Measurements from ENCODE around the gene USP47. TPM values are rescaled to one million over a fixed set of nuclear protein-coding genes. Genes with fewer than 3 reads are reported as not detected.

The USP47 gene
- total RNA-seq, 3 donors from 2014 or later (not counting 1 experiment from before 2014, with no cell fraction given) = 102 to 108 (median 107) TPM

- no peaks in the 10 kb centered on the region for H3K9me3 Mint-ChIP-seq
- no peak overlapping the region for H3K4me3 ChIP-seq (ENCODE audit: low read length)
- intact Hi-C loops (cut with micrococcal nuclease) = no loop called here
- TF ChIP-seq, protein P1, sequence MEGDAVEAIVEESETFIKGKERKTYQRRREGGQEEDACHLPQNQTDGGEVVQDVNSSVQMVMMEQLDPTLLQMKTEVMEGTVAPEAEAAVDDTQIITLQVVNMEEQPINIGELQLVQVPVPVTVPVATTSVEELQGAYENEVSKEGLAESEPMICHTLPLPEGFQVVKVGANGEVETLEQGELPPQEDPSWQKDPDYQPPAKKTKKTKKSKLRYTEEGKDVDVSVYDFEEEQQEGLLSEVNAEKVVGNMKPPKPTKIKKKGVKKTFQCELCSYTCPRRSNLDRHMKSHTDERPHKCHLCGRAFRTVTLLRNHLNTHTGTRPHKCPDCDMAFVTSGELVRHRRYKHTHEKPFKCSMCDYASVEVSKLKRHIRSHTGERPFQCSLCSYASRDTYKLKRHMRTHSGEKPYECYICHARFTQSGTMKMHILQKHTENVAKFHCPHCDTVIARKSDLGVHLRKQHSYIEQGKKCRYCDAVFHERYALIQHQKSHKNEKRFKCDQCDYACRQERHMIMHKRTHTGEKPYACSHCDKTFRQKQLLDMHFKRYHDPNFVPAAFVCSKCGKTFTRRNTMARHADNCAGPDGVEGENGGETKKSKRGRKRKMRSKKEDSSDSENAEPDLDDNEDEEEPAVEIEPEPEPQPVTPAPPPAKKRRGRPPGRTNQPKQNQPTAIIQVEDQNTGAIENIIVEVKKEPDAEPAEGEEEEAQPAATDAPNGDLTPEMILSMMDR (IDR thresholded peaks at IDR 0.05) = no peak
- peaks cover 11% of the 10 kb centered on the region for H3K4me1 ChIP-seq (ENCODE audit: control insufficient read depth, insufficient read depth, low read length)
- no peaks in the 10 kb centered on the region for H3K27me3 ChIP-seq (ENCODE audit: control insufficient read depth, insufficient read depth, low read length)
- H3K36me3 ChIP-seq (ENCODE audit: control insufficient read depth, insufficient read depth, low read length) = no peaks in the 10 kb centered on the region
- H3K4me3 Mint-ChIP-seq = no peak overlapping the region
- peaks cover 48 to 72% of the 10 kb centered on the region in 2 donors for H3K4me1 Mint-ChIP-seq
- DNase-seq (no peak), ATAC-seq (no peak)
- no peaks in the 10 kb centered on the region for H3K36me3 Mint-ChIP-seq
- no peak overlapping the region for H3K27ac ChIP-seq (ENCODE audit: low read length)
- H3K9me3 ChIP-seq (ENCODE audit: control insufficient read depth, insufficient read depth, low read length) = no peaks in the 10 kb centered on the region
- WGBS (ENCODE audit: insufficient coverage) = 94% methylated on average over 3 of the region's 3 CpGs
- no peaks in the 10 kb centered on the region for H3K27me3 Mint-ChIP-seq (ENCODE audit: low read depth in 2 of 2)
- H3K27ac Mint-ChIP-seq = peak overlapping the region; percentile 67 to 69
These were observed 8.9 kb downstream of the USP47 start for GRCh38 chr11:11850668-11851067.

DNA sequence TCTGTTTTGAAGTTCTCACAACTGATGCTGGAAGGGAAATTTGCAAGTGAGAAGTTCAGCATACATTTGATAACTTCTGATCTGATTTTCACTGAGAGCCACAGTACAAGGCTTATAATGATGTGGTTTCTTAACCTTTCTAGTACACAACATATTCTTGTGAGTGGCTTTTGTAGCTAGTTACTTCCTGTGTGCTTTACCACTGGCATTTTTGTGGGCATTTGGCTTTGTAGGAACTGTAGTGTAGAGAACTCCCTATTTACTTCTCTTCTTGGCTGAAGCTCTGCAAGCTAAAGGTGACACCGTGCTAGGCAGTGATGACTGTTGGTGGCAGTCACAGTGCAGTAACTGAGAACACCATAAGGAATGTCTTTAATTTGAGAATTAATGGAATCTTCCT, 14.9 kb downstream of the USP47 start:
- intact Hi-C loops (cut with micrococcal nuclease) = no loop called here
- H3K4me1 Mint-ChIP-seq = peaks cover 57 to 75% of the 10 kb centered on the region in 2 donors
- H3K9me3 Mint-ChIP-seq = no peaks in the 10 kb centered on the region
- no peaks in the 10 kb centered on the region for H3K9me3 ChIP-seq (ENCODE audit: control insufficient read depth, insufficient read depth, low read length)
- H3K36me3 Mint-ChIP-seq = no peaks in the 10 kb centered on the region
- H3K27ac Mint-ChIP-seq = peak overlapping the region; percentile 35 to 39
- H3K27me3 ChIP-seq (ENCODE audit: control insufficient read depth, insufficient read depth, low read length) = no peaks in the 10 kb centered on the region
- H3K27ac ChIP-seq (ENCODE audit: low read length) = peak overlapping the region; percentile 41
- peak overlapping the region; percentile 52 for H3K4me3 Mint-ChIP-seq
- no peaks in the 10 kb centered on the region for H3K36me3 ChIP-seq (ENCODE audit: control insufficient read depth, insufficient read depth, low read length)
- no CpG with 5 or more reads among the region's 1 CpG for WGBS (ENCODE audit: insufficient coverage)
- ATAC-seq (peak; percentile 70 to 82 (median 79)), DNase-seq (peak in 1 of 2 donors; percentile 69)
- no peak overlapping the region for H3K4me3 ChIP-seq (ENCODE audit: low read length)
- H3K4me1 ChIP-seq (ENCODE audit: control insufficient read depth, insufficient read depth, low read length) = peaks cover 24% of the 10 kb centered on the region
- no peaks in the 10 kb centered on the region for H3K27me3 Mint-ChIP-seq (ENCODE audit: low read depth in 2 of 2)
- TF ChIP-seq, protein P1 (IDR thresholded peaks at IDR 0.05) = no peak

DNA sequence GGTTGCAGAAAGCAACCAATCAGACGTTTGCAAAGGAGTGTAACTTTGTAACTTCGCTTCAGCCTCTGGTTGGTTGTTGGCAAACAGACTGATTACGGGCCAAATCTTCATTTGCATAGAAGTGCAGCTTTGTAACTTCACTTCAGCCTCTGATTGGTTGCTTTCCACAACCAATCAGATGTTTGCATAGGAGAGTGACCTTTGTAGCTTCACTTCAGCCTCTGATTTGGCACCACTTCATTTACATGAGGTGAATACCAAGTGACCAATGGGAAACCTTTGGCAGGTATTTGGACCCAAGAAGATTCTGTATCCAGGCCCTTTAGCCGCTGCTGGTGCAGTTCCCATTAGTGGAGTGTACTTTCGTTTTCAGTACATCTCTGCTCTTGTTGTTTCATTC, 16.0 kb downstream of the USP47 start:
- H3K27me3 Mint-ChIP-seq (ENCODE audit: low read depth in 2 of 2) = no peaks in the 10 kb centered on the region
- peak overlapping the region; percentile 13 for H3K27ac ChIP-seq (ENCODE audit: low read length)
- DNase-seq (peak in 1 of 2 donors; percentile 60), ATAC-seq (peak; percentile 35 to 60 (median 57))
- H3K4me1 ChIP-seq (ENCODE audit: control insufficient read depth, insufficient read depth, low read length) = peaks cover 24% of the 10 kb centered on the region
- no peaks in the 10 kb centered on the region for H3K36me3 Mint-ChIP-seq
- peak overlapping the region; percentile 71 for H3K4me3 Mint-ChIP-seq
- peak overlapping the region; percentile 8 for H3K4me3 ChIP-seq (ENCODE audit: low read length)
- 78% methylated on average over 5 of the region's 5 CpGs for WGBS (ENCODE audit: insufficient coverage)
- no peaks in the 10 kb centered on the region for H3K36me3 ChIP-seq (ENCODE audit: control insufficient read depth, insufficient read depth, low read length)
- H3K4me1 Mint-ChIP-seq = peaks cover 49 to 66% of the 10 kb centered on the region in 2 donors
- H3K27ac Mint-ChIP-seq = peak overlapping the region; percentile 65 to 79
- intact Hi-C loops (cut with micrococcal nuclease) = no loop called here
- no peaks in the 10 kb centered on the region for H3K9me3 Mint-ChIP-seq
- TF ChIP-seq, protein P1 (IDR thresholded peaks at IDR 0.05) = no peak
- H3K27me3 ChIP-seq (ENCODE audit: control insufficient read depth, insufficient read depth, low read length) = no peaks in the 10 kb centered on the region
- H3K9me3 ChIP-seq (ENCODE audit: control insufficient read depth, insufficient read depth, low read length) = no peaks in the 10 kb centered on the region

DNA sequence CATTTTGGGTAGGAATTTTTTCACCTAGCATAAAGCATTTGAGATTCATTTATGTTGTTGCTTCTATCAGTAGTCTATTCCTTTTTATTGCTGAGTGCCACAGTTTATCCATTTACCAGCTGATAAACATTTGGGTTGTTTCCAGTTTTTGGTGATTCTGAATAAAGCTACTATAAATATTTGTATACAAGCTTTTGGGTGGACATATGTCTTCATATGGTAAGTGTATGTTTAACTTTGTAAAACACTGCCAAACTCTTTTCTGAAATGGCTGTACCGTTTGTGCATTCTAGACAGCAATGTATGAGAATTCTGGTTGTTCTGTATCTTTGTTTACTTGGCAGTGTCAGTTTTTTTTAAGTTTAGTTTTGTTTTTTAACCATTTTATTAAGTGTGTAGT, 16.9 kb downstream of the USP47 start:
- WGBS (ENCODE audit: insufficient coverage) = 72% methylated on average over 1 of the region's 1 CpG
- no peak for DNase-seq
- ATAC-seq = no peak
- Mint-ChIP-seq H3K4me1 (peaks cover 40 to 58% of the 10 kb centered on the region in 2 donors), H3K9me3 (no peaks in the 10 kb centered on the region), H3K4me3 (peak overlapping the region; percentile 63), H3K36me3 (no peaks in the 10 kb centered on the region), H3K27ac (peak overlapping the region; percentile 65 to 79), H3K27me3 (ENCODE audit: low read depth in 2 of 2) (no peaks in the 10 kb centered on the region)
- Histone ChIP-seq H3K9me3 (ENCODE audit: control insufficient read depth, insufficient read depth, low read length) (no peaks in the 10 kb centered on the region), H3K27me3 (ENCODE audit: control insufficient read depth, insufficient read depth, low read length) (no peaks in the 10 kb centered on the region), H3K27ac (ENCODE audit: low read length) (peak overlapping the region; percentile 13), H3K4me1 (ENCODE audit: control insufficient read depth, insufficient read depth, low read length) (peaks cover 24% of the 10 kb centered on the region), H3K4me3 (ENCODE audit: low read length) (no peak overlapping the region), H3K36me3 (ENCODE audit: control insufficient read depth, insufficient read depth, low read length) (no peaks in the 10 kb centered on the region)
- intact Hi-C loops (cut with micrococcal nuclease) = no loop called here
- TF ChIP-seq, protein P1 (IDR thresholded peaks at IDR 0.05) = no peak

All from natural killer cell (primary cell).